ENCODE measurements around the gene SLC22A25. TPM values are rescaled to one million over a fixed set of nuclear protein-coding genes. Genes with fewer than 3 reads are reported as not detected.

Gene SLC22A25
- polyA plus RNA-seq (2012; rRNA removed), result not detected in 2 replicates
- polyA plus RNA-seq (2012; cell fraction: cytosol; rRNA removed), result 0.03 TPM in 1 of 2 replicates, not detected in the other
- polyA plus RNA-seq (2012; cell fraction: nucleus; rRNA removed), result not detected in 2 replicates

- H3K9me3 ChIP-seq, result no peaks in the 10 kb centered on the region
- no peak for DNase-seq
- H3K27me3 ChIP-seq (ENCODE audit: insufficient read depth), result no peaks in the 10 kb centered on the region
- H3K9me2 ChIP-seq, result no peaks in the 10 kb centered on the region
- no peak within 1 kb of the TSS for H3K4me2 ChIP-seq
- no peak within 1 kb of the TSS for H2AFZ ChIP-seq (ENCODE audit: low read depth)
- 13% methylated on average over 1 of the region's 5 CpGs for WGBS (ENCODE audit: low lambda C conversion rate)
- no peak within 1 kb of the TSS for H3K9ac ChIP-seq
- CTCF ChIA-PET, result no interaction called here
- no peaks in the 10 kb centered on the region for H3K36me3 ChIP-seq (replicated peaks in 1 of 2; ENCODE audit: control insufficient read depth in 1 of 2, insufficient read depth in 2 of 2, low read length in 1 of 2)
- no peaks in the 10 kb centered on the region for H3K4me1 ChIP-seq (ENCODE audit: control insufficient read depth in 1 of 2, insufficient read depth in 2 of 2, low read depth in 1 of 2, low read length in 1 of 2)
- H4K20me1 ChIP-seq (ENCODE audit: insufficient read depth), result no peaks in the 10 kb centered on the region
- TF ChIP-seq ZBTB33 (IDR thresholded peaks at IDR 0.05; ENCODE audit: borderline replicate concordance, low read depth) (no peak), RAD21 (IDR thresholded peaks at IDR 0.05; ENCODE audit: low read length) (no peak), SMC3 (IDR thresholded peaks at IDR 0.05; ENCODE audit: low read depth, low read length) (no peak), JUND (IDR thresholded peaks at IDR 0.05) (no peak), TCF12 (IDR thresholded peaks at IDR 0.05) (no peak), GATA2 (CRISPR knock-in tag; IDR thresholded peaks at IDR 0.05) (no peak), USF2 (IDR thresholded peaks at IDR 0.05; ENCODE audit: borderline replicate concordance, low read depth, low read length) (no peak), CHD2 (IDR thresholded peaks at IDR 0.05; ENCODE audit: low read length, partially characterized antibody) (no peak), USF1 (IDR thresholded peaks at IDR 0.05; ENCODE audit: borderline replicate concordance, low read depth) (no peak), FOSL2 (IDR thresholded peaks at IDR 0.05; ENCODE audit: borderline replicate concordance, low read depth) (no peak), POLR2AphosphoS5 (IDR thresholded peaks at IDR 0.05; ENCODE audit: low read depth, low read length) (no peak), NRF1 (IDR thresholded peaks at IDR 0.05; ENCODE audit: low read depth, low read length) (no peak), EZH2phosphoT487 (IDR thresholded peaks at IDR 0.05; ENCODE audit: borderline replicate concordance, low read depth) (no peak), RFX5 (IDR thresholded peaks at IDR 0.05; ENCODE audit: low read length) (no peak), MAX (IDR thresholded peaks at IDR 0.05; ENCODE audit: low read depth) (no peak), CTCF (IDR thresholded peaks at IDR 0.05) (no peak)
- H3F3A ChIP-seq (replicated peaks; ENCODE audit: insufficient read depth), result no peaks in the 10 kb centered on the region
- H3K27ac ChIP-seq (ENCODE audit: low read depth in 2 of 2, low read length in 1 of 2), result no peak within 1 kb of the TSS
- no peaks in the 10 kb centered on the region for H3K79me2 ChIP-seq (ENCODE audit: insufficient read depth)
- H3K4me3 ChIP-seq (ENCODE audit: low read depth in 2 of 2, low read length in 1 of 2), result no peak within 1 kb of the TSS
- POLR2A ChIA-PET, result no interaction called here
These were observed at the start of gene SLC22A25 for GRCh38 chr11:63243533-63243932. SLC22A25 (minus strand) TSS chr11:63243599; CDS start chr11:63229652, 13,947 bp downstream.

All from SK-N-SH (cell line).